GM18909 (cell line): ENCODE data around the gene FKBP11.

Experiments used
- ATAC-seq: cut with Tn5 transposase; IDR thresholded peaks from one replicate; pipeline ENCODE4 v1.9.1; 2021; ENCODE audit warnings: mild to moderate bottlenecking; ENCODE audit not compliant: unreplicated experiment, poor library complexity

FKBP11 gene

GRCh38 chr12:48925304-48926011, at the start of gene FKBP11:
FKBP11 (minus strand) TSS chr12:48925492; CDS start chr12:48925428, 64 bp downstream.
- ATAC-seq = peak; percentile 73

GRCh38 chr12:48973941-48974673, 48.8 kb upstream of the FKBP11 start:
- ATAC-seq = no peak

- ATAC-seq = no peak
Measured at GRCh38 chr12:48973531-48973930, 48.2 kb upstream of the FKBP11 start.

- no peak for ATAC-seq
Measured at GRCh38 chr12:48972952-48973483, 47.7 kb upstream of the FKBP11 start.

GRCh38 chr12:48972213-48972951, 47.1 kb upstream of the FKBP11 start:
- ATAC-seq = no peak

GRCh38 chr12:48970702-48971334, 45.5 kb upstream of the FKBP11 start:
- no peak for ATAC-seq

- no peak for ATAC-seq
Measured at GRCh38 chr12:48969833-48970701, 44.8 kb upstream of the FKBP11 start.

GRCh38 chr12:48969160-48969771, 44.0 kb upstream of the FKBP11 start:
- ATAC-seq = no peak

- no peak for ATAC-seq
Measured at GRCh38 chr12:48968467-48968866, 43.2 kb upstream of the FKBP11 start.

GRCh38 chr12:48967991-48968390, 42.7 kb upstream of the FKBP11 start:
- no peak for ATAC-seq

GRCh38 chr12:48966177-48966895, 41.0 kb upstream of the FKBP11 start:
- no peak for ATAC-seq

- ATAC-seq = no peak
Measured at GRCh38 chr12:48965298-48965838, 40.1 kb upstream of the FKBP11 start.

- no peak for ATAC-seq
Measured at GRCh38 chr12:48961801-48962200, 36.5 kb upstream of the FKBP11 start.

GRCh38 chr12:48961331-48961730, 36.0 kb upstream of the FKBP11 start:
- no peak for ATAC-seq

GRCh38 chr12:48960834-48961233, 35.5 kb upstream of the FKBP11 start:
- ATAC-seq = no peak

- no peak for ATAC-seq
Measured at GRCh38 chr12:48958049-48958388, 32.7 kb upstream of the FKBP11 start.

GRCh38 chr12:48957141-48958048, 32.1 kb upstream of the FKBP11 start, which contains the start of gene ARF3:
ARF3 (minus strand) TSS chr12:48957487; CDS start chr12:48941095, 16,392 bp downstream.
- peak; percentile 91 for ATAC-seq
